Measurements from ENCODE around the gene SLX4IP. TPM values are rescaled to one million over a fixed set of nuclear protein-coding genes. Genes with fewer than 3 reads are reported as not detected.

The SLX4IP gene
- total RNA-seq, 4 donors from 2014 or later: 1.3 to 3.0 (median 1.9) TPM

DNA sequence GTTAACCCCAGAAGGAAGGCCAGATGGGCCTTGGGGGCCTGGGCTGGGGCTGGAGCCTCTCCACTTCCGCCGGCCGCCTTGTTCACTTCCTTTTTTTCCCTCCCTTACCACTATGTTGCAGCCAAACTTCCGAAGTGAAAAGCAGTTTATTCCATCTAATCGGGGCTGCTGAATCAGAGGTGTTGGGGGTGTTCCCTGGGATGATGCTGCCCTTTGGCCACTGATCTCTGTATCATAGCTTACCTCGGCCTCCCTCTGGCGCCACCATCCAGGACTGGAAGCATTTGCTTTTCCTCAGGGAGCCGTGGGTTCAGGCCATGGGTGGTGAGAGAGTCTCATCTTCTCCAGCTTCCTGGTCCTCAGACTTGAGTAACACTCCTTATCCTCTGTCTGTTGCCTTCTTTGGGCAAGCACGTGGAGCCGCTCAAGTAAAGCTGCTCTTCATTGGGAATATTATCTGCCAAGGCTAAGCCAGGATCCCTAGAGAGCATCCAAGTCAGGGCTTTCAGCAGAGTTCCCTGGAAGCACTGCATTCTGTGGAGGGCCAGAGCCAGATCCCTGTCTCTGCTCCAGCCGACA, 39.6 kb downstream of the SLX4IP start:
- Histone ChIP-seq H3K4me1 (peaks cover 0 to 11% (median 0%) of the 10 kb centered on the region in 3 donors), H3K4me3 (no peak overlapping the region), H3K27me3 (no peaks in the 10 kb centered on the region), H3K9me3 (no peaks in the 10 kb centered on the region), H3K36me3 (no peaks in the 10 kb centered on the region), H3K27ac (peak overlapping the region in 2 of 4 donors; percentile 30 to 44)
- ATAC-seq: peak; percentile 65
- WGBS, 2 donors (ENCODE audit: low coverage in 1 of 2): 51% methylated on average over 8 of the region's 11 CpGs; no CpG with 5 or more reads in 1 of the 2 donors
- TF ChIP-seq EP300 (IDR thresholded peaks at IDR 0.05) (no peak), POLR2AphosphoS5 (IDR thresholded peaks at IDR 0.05) (no peak), POLR2A (IDR thresholded peaks at IDR 0.05) (no peak), CTCF (IDR thresholded peaks at IDR 0.05) (no peak)

- Histone ChIP-seq H3K27me3 (no peaks in the 10 kb centered on the region), H3K36me3 (no peaks in the 10 kb centered on the region), H3K27ac (no peak overlapping the region), H3K4me1 (peaks cover 0 to 8% (median 0%) of the 10 kb centered on the region in 3 donors), H3K9me3 (no peaks in the 10 kb centered on the region), H3K4me3 (no peak overlapping the region)
- WGBS, 2 donors (ENCODE audit: low coverage in 1 of 2): 77 to 94% methylated on average over 2 of the region's 2 CpGs
- TF ChIP-seq CTCF (IDR thresholded peaks at IDR 0.05): no peak
- no peak for TF ChIP-seq POLR2AphosphoS5 (IDR thresholded peaks at IDR 0.05)
- TF ChIP-seq POLR2A (IDR thresholded peaks at IDR 0.05): no peak
- no peak for TF ChIP-seq EP300 (IDR thresholded peaks at IDR 0.05)
- ATAC-seq: no peak
Observed at GRCh38 chr20:10475225-10475624, 40.1 kb downstream of the SLX4IP start.

DNA sequence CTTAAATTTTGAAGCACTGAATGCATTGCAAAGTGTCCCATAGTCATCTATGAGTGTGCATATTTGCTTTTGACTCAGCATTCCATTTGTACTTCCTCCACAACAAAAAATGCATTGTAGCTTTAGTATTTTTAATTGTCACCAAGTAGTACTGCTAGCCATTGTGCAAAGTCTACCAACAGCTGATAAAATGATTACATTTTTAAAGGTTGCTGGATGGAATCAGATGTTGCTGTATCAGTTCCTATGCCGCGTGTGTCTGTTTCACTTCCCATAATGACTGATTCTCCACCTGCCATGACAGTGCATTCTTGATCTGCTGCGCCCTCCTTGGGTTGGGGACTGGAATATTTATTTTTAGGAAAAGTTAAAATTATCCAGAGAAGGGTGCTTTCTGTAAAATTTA, 41.2 kb downstream of the SLX4IP start:
- 80 to 82% methylated on average over 1 to 3 of the region's 3 CpGs for WGBS, 2 donors (ENCODE audit: low coverage in 1 of 2)
- Histone ChIP-seq H3K9me3 (no peaks in the 10 kb centered on the region), H3K36me3 (no peaks in the 10 kb centered on the region), H3K27me3 (no peaks in the 10 kb centered on the region), H3K27ac (no peak overlapping the region), H3K4me1 (peaks cover 0 to 8% (median 0%) of the 10 kb centered on the region in 3 donors), H3K4me3 (no peak overlapping the region)
- ATAC-seq: no peak
- TF ChIP-seq EP300 (IDR thresholded peaks at IDR 0.05) (no peak), POLR2AphosphoS5 (IDR thresholded peaks at IDR 0.05) (no peak), CTCF (IDR thresholded peaks at IDR 0.05) (no peak), POLR2A (IDR thresholded peaks at IDR 0.05) (no peak)

- Histone ChIP-seq H3K4me1 (peaks cover 0 to 8% (median 0%) of the 10 kb centered on the region in 3 donors), H3K27me3 (no peaks in the 10 kb centered on the region), H3K36me3 (no peaks in the 10 kb centered on the region), H3K27ac (no peak overlapping the region), H3K4me3 (no peak overlapping the region), H3K9me3 (no peaks in the 10 kb centered on the region)
- 93 to 100% methylated on average over 1 of the region's 1 CpG for WGBS, 2 donors (ENCODE audit: low coverage in 1 of 2)
- TF ChIP-seq CTCF (IDR thresholded peaks at IDR 0.05) (no peak), POLR2A (IDR thresholded peaks at IDR 0.05) (no peak), EP300 (IDR thresholded peaks at IDR 0.05) (no peak), POLR2AphosphoS5 (IDR thresholded peaks at IDR 0.05) (no peak)
- ATAC-seq: no peak
Observed at GRCh38 chr20:10478205-10478604, 43.1 kb downstream of the SLX4IP start.

GRCh38 chr20:10478930-10479329, 43.8 kb downstream of the SLX4IP start:
- Histone ChIP-seq H3K27ac (no peak overlapping the region), H3K27me3 (no peaks in the 10 kb centered on the region), H3K9me3 (no peaks in the 10 kb centered on the region), H3K36me3 (no peaks in the 10 kb centered on the region), H3K4me1 (peaks cover 0 to 8% (median 0%) of the 10 kb centered on the region in 3 donors), H3K4me3 (no peak overlapping the region)
- TF ChIP-seq CTCF (IDR thresholded peaks at IDR 0.05) (no peak), POLR2AphosphoS5 (IDR thresholded peaks at IDR 0.05) (no peak), EP300 (IDR thresholded peaks at IDR 0.05) (no peak), POLR2A (IDR thresholded peaks at IDR 0.05) (no peak)
- 84 to 90% methylated on average over 3 to 4 of the region's 4 CpGs for WGBS, 2 donors (ENCODE audit: low coverage in 1 of 2)
- ATAC-seq: no peak

Data from gastroesophageal sphincter (tissue), 4 donors.